Ishikawa (cell line): ENCODE results near the gene SLC15A4.

Experiments
- CEBPB ChIP-seq: IDR thresholded peaks from 2 replicates; pipeline ENCODE4 v1.6.1; 2012
- CREB1 ChIP-seq: IDR thresholded peaks from 2 replicates; pipeline ENCODE4 v1.6.1; 2012; ENCODE audit warnings: low read depth
- EGR1 ChIP-seq: IDR thresholded peaks from 2 replicates; pipeline ENCODE4 v1.6.1; 2012
- EP300 ChIP-seq: IDR thresholded peaks from 2 replicates; pipeline ENCODE4 v1.6.1; 2012; ENCODE audit warnings: borderline replicate concordance
- FOXM1 ChIP-seq: IDR thresholded peaks from 2 replicates; pipeline ENCODE4 v1.6.1; 2012; ENCODE audit warnings: low read depth, borderline replicate concordance
- NFIC ChIP-seq: IDR thresholded peaks from 2 replicates; pipeline ENCODE4 v1.6.1; 2012
- RAD21 ChIP-seq: IDR thresholded peaks from 2 replicates; pipeline ENCODE4 v1.6.1; 2012; ENCODE audit warnings: low read depth
- TAF1 ChIP-seq: IDR thresholded peaks from 2 replicates; pipeline ENCODE4 v1.6.1; 2012; ENCODE audit warnings: low read depth, mild to moderate bottlenecking
- TCF12 ChIP-seq: IDR thresholded peaks from 2 replicates; pipeline ENCODE4 v1.6.1; 2012; ENCODE audit warnings: low read depth
- TEAD4 ChIP-seq: IDR thresholded peaks from 2 replicates; pipeline ENCODE4 v1.6.1; 2012
- YY1 ChIP-seq: IDR thresholded peaks from 2 replicates; pipeline ENCODE4 v1.6.1; 2012; ENCODE audit warnings: low read depth
- ZBTB7A ChIP-seq: IDR thresholded peaks from 2 replicates; pipeline ENCODE4 v1.6.1; 2012; ENCODE audit warnings: low read depth
- TF ChIP-seq, protein P1 (sequence below): IDR thresholded peaks from 2 replicates; pipeline ENCODE4 v1.6.1; 2012
- TF ChIP-seq, protein P2 (sequence below): IDR thresholded peaks from 2 replicates; pipeline ENCODE4 v1.6.1; 2012
- TF ChIP-seq, protein P3 (sequence below): IDR thresholded peaks from 2 replicates; pipeline ENCODE4 v1.6.1; 2012; ENCODE audit warnings: low read depth, mild to moderate bottlenecking

The SLC15A4 gene

DNA sequence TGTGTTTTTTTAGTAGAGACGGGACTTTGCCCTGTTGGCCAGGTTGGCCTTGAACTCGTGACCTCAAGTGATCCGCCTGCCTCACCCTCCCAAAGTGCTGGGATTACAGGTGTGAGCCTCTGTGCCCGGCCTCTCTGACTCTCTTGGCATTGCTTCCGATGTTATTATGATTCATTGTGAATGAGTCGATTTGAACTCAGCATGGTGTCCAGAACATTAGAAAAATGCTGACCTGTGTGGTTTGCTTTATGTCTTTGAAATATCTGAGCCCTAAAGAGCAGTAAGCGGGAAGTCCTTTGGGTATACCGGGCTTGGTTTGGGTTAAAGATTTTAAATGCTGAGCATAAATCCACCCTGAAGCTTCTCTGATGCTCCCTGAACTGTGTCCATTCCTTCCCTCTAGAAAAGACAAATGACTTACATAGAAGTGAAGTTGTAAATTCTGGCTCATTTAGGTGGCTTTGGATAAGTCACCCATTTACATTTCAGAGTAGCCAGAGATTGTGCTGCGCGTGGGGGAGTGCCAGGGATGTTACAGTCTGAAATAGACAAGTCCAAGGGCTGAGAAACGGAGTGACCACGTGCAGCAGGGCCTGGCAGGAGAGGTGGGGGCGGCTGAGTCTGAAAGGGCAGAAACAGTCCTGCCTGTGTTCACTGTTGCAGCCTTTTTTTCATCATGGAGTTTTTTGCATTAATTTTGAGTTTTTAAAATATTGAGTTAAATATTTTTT is 39.6 kb downstream of the SLC15A4 start:
- TF ChIP-seq NFIC (no peak), EP300 (no peak), TAF1 (no peak), EGR1 (no peak), RAD21 (no peak), ZBTB7A (no peak), YY1 (no peak), CREB1 (no peak), CEBPB (no peak), TCF12 (no peak)
- TF ChIP-seq, protein P1, sequence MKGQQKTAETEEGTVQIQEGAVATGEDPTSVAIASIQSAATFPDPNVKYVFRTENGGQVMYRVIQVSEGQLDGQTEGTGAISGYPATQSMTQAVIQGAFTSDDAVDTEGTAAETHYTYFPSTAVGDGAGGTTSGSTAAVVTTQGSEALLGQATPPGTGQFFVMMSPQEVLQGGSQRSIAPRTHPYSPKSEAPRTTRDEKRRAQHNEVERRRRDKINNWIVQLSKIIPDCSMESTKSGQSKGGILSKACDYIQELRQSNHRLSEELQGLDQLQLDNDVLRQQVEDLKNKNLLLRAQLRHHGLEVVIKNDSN, result no peak
- TF ChIP-seq, protein P2, sequence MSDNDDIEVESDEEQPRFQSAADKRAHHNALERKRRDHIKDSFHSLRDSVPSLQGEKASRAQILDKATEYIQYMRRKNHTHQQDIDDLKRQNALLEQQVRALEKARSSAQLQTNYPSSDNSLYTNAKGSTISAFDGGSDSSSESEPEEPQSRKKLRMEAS, result no peak
- TF ChIP-seq, protein P3, sequence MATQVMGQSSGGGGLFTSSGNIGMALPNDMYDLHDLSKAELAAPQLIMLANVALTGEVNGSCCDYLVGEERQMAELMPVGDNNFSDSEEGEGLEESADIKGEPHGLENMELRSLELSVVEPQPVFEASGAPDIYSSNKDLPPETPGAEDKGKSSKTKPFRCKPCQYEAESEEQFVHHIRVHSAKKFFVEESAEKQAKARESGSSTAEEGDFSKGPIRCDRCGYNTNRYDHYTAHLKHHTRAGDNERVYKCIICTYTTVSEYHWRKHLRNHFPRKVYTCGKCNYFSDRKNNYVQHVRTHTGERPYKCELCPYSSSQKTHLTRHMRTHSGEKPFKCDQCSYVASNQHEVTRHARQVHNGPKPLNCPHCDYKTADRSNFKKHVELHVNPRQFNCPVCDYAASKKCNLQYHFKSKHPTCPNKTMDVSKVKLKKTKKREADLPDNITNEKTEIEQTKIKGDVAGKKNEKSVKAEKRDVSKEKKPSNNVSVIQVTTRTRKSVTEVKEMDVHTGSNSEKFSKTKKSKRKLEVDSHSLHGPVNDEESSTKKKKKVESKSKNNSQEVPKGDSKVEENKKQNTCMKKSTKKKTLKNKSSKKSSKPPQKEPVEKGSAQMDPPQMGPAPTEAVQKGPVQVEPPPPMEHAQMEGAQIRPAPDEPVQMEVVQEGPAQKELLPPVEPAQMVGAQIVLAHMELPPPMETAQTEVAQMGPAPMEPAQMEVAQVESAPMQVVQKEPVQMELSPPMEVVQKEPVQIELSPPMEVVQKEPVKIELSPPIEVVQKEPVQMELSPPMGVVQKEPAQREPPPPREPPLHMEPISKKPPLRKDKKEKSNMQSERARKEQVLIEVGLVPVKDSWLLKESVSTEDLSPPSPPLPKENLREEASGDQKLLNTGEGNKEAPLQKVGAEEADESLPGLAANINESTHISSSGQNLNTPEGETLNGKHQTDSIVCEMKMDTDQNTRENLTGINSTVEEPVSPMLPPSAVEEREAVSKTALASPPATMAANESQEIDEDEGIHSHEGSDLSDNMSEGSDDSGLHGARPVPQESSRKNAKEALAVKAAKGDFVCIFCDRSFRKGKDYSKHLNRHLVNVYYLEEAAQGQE, result no peak

DNA sequence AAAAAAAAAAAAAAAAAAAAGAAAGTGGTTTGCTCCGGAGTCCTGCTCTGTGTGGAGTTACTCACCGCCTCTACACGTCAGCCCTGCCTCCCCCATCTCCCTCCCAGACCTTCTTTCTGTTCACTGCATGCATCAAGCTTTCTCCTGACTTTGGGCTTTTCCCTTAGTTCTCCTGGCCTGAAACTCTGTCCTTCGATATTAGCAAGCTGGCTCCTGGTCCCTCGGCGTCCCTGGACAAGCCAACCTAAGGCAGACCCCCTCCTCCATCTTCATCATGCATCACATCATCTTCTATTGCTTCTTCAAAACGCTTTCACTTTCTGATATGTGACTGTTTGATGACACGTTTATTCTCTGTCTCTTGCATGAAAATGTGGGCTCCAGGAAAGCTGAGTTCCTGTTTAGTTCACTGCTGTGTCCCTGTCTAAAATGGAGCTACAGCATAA is 40.6 kb downstream of the SLC15A4 start:
- no peak for TF ChIP-seq TAF1
- TF ChIP-seq, protein P1, result no peak
- TF ChIP-seq EGR1, result no peak
- TF ChIP-seq EP300, result no peak
- no peak for TF ChIP-seq CREB1
- TF ChIP-seq TCF12, result no peak
- TF ChIP-seq NFIC, result no peak
- no peak for TF ChIP-seq ZBTB7A
- no peak for TF ChIP-seq CEBPB
- TF ChIP-seq, protein P3, result no peak
- TF ChIP-seq FOXM1, result no peak
- no peak for TF ChIP-seq RAD21
- TF ChIP-seq, protein P2, result no peak
- TF ChIP-seq YY1, result no peak
- TF ChIP-seq TEAD4, result no peak

DNA sequence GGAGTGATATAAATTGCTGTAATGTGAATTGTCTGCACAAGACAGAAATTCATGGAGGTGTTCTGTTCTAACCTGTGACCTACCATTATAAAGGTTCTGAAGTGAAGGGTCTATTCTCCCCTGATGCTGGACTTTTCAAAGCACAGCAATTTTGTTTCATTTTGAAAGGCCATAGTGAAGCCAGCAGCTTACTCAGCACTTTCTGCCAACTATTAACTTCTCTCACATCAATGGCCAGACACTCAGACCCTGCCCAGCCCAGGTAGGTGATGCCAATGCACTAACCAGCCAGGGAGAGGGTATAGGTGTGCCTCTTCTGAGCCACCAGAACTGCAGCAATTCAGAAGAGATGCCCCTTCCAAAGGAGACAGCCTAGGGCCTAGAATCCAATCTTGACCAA is 43.9 kb downstream of the SLC15A4 start:
- TF ChIP-seq, protein P3, result no peak
- TF ChIP-seq, protein P1, result no peak
- TF ChIP-seq RAD21 (no peak), EP300 (no peak), FOXM1 (no peak), TAF1 (no peak), ZBTB7A (no peak), EGR1 (no peak), CREB1 (no peak), TCF12 (no peak)

DNA sequence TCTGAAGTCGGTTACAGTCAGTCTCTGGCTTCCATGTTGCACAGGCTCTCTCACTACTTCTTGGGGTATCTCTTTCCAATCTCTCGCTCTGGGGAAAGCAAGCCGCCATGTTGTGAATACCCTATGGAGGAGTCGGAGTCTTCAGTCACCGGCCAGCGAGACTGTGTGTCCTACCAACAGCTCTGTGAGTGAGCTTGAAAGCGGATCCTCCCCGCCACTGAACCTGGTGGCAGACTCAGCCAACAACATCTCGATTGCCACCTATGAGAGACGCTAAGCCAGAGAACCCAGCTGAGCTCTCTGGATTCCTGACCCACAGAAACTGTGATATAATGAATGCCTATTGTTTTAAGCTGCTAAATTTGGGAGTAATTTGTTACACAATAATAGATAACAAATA is 51.5 kb downstream of the SLC15A4 start:
- TF ChIP-seq YY1 (no peak), TEAD4 (no peak), CREB1 (no peak), EP300 (no peak), ZBTB7A (no peak), EGR1 (no peak), NFIC (no peak), FOXM1 (no peak), CEBPB (no peak), TCF12 (no peak), RAD21 (no peak)
- TF ChIP-seq, protein P3, result no peak
- TF ChIP-seq, protein P2, result no peak
- TF ChIP-seq, protein P1, result no peak
